ENCODE data around the gene PSG7.
"Not testable (repeated sequence)": the region's sequence is repeated elsewhere in the genome, so short reads cannot be mapped to it uniquely, and the experiment has no call there.

The PSG7 gene

DNA sequence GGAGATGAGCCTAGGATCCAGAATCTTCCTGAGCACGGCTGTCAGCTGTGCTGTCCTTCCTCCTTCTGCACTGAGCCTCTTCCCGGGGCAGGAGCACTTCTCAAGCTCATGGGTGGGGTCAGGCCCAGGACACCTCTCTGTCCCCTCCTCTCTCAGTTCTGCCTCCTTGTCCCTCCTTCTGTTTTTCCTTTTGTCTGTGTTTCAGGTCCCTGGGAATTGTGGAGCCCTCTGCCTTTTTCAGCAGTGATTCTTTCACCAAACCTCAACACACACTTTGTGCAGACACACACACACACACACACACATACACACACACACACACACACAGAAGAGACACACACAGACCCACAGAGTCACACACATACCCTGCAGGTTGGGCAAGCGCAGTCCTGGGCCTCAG is at the start of gene PSG7:
Gene PSG7, minus strand, starts transcription at position 101 of the 400 bp plus-strand sequence. CDS start 131 bp downstream, outside the sequence.
- not testable (repeated sequence) for DNase-seq (ENCODE audit: low read depth in 2 of 2)

DNA sequence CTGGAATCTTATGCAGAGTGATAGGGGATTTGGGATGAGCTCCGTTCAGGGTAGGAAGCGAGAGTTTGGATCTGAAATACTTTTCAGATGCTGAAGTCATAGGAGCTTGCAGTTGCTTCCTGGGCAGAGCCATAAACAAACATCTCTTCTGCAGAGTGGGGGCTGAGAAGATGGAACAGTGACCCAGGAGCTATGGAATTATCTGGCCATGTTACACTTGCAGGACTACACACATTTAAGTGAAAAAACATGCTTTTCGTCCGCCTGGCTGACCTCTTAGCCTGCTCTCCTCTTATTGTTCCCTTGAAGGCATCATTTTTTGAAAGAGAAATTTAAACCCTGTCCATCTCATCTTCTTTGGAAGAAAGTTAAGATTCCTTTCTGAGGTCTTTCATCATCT is 48.6 kb upstream of the PSG7 start:
- DNase-seq (ENCODE audit: low read depth in 2 of 2), result no peak

DNA sequence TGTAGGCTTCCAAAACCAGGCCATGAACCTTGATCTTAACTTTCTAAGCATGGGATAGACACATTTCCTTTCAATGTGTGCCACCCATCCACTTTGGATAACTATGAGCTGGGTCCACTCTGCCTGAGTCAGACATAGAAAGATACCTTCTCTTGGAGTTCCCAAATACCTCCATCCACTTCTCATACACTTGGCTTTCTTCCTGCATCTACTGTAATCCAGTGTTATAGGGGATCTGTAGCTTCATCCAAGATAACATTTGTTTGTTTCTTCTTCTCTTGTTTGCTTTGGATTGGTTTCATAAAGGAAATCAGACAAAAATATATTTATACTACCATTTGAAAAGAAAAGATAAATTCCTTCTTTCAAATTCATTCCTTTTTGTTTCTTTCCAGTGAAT is 45.1 kb upstream of the PSG7 start:
- not testable (repeated sequence) for DNase-seq (ENCODE audit: low read depth in 2 of 2)

DNA sequence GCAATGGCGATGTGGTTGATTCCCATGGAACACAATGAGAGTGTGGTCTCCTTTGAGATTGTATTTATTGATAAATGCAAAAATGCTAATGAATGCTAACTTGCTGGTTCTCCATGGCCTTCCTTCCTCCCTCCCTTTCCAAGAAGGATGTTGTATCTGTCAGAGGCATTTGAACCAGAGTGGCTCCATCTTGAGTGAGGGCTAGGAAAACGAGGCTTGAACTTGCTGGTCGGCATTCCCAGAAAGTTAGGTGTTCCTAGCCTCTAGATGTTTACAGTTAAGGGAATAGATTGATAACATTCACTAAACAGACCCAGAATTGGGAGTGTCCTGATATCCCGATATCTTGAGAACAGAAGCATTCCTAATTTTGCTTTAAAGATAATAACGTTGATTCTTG is 34.4 kb upstream of the PSG7 start:
- DNase-seq (ENCODE audit: low read depth in 2 of 2), result not testable (repeated sequence)

- no peak for DNase-seq (ENCODE audit: low read depth in 2 of 2)
These were observed 28.2 kb upstream of the PSG7 start for GRCh38 chr19:42965176-42965575.

GRCh38 chr19:42961119-42961518 is 24.1 kb upstream of the PSG7 start:
- DNase-seq (ENCODE audit: low read depth in 2 of 2), result no peak

DNA sequence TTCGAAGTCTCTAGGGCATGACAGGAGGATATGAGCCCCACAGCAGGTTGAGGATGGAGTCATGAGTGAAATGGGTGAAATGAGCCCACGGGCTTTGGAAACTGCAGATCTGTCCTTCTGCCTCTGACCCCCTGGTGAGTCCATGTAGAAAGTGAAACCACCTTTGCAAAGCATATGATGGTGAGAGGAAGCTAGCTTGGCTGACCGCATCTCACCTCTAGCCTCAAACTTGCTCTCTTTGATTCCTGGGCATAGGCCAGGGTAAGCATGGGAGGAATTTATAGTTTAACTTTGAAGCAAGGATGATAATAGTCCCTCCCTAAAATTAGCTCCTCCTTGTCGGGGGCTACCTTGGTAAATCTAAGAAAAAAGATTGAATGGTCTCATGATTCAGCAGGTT is 15.1 kb upstream of the PSG7 start:
- not testable (repeated sequence) for DNase-seq (ENCODE audit: low read depth in 2 of 2)

- not testable (repeated sequence) for DNase-seq (ENCODE audit: low read depth in 2 of 2)
These were observed 14.5 kb upstream of the PSG7 start for GRCh38 chr19:42951476-42951875.

GRCh38 chr19:42942187-42942789 is 5.3 kb upstream of the PSG7 start:
- DNase-seq (ENCODE audit: low read depth in 2 of 2), result no peak

- not testable (repeated sequence) for DNase-seq (ENCODE audit: low read depth in 2 of 2)
These were observed 2.3 kb downstream of the PSG7 start for GRCh38 chr19:42934726-42935125.

GRCh38 chr19:42934183-42934582 is 2.8 kb downstream of the PSG7 start:
- not testable (repeated sequence) for DNase-seq (ENCODE audit: low read depth in 2 of 2)

DNA sequence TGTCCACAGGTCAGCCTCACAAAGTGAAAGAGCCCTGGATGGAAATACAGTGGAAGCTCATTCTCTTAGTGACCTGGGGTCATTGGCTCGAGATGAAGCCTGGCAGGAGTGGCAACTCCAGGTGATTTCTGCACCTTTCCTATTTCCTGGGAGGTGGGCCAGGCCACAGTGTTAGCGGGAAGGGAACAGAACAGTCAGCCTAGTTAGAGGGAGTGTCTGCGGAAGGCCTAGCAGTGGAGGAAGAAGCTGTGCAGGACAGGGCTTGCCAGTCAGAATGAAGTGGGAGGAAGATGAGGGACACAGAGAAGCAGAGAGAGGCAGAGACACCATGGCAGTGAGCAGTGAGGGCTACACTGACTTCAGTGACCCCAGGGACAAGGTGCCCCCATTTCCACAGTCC is 3.6 kb downstream of the PSG7 start:
- DNase-seq (ENCODE audit: low read depth in 2 of 2), result not testable (repeated sequence)

GRCh38 chr19:42932485-42933101 is 4.4 kb downstream of the PSG7 start:
- not testable (repeated sequence) for DNase-seq (ENCODE audit: low read depth in 2 of 2)

- not testable (repeated sequence) for DNase-seq (ENCODE audit: low read depth in 2 of 2)
These were observed 6.8 kb downstream of the PSG7 start for GRCh38 chr19:42930214-42930613.

DNA sequence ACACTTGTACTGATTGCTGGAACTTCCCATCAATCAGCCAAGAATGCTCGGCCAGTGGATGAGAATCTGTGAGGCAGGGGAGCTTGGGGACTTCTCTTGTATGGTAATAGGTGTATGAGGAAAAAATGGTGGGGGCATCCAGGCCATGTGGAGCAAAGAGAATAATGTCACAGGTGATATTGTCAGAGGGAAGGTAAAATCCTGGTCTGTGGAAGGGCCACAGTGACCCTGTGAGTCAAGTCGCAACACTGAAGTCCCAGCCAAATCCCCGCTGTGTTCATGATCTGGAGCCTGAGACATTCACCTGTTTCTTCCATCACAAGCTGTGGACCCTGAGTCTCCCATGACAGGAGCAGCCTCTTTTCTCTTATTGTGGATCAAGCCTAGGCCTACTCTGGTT is 8.1 kb downstream of the PSG7 start:
- DNase-seq (ENCODE audit: low read depth in 2 of 2), result no peak

DNA sequence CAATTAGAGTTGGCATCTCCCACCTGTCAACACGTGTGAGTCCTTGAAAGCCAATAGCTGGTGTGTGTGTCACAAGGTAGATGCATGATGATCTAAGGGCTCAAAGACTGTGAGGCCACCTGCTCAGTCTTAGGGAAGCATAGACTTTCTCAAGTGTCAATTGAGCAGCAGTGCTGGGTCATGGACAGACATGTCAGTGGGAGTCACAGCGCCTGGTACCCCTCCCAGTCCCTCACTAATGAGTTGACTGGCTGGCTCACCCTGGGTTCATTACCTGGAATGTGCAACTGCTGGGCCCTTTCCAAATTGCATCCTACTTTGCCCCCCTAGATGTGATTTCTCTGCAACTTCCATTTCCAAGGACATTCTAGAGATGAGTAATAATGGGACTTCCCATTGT is 10.2 kb downstream of the PSG7 start:
- DNase-seq (ENCODE audit: low read depth in 2 of 2), result no peak

GRCh38 chr19:42923106-42923505 is 13.9 kb downstream of the PSG7 start:
- not testable (repeated sequence) for DNase-seq (ENCODE audit: low read depth in 2 of 2)

DNA sequence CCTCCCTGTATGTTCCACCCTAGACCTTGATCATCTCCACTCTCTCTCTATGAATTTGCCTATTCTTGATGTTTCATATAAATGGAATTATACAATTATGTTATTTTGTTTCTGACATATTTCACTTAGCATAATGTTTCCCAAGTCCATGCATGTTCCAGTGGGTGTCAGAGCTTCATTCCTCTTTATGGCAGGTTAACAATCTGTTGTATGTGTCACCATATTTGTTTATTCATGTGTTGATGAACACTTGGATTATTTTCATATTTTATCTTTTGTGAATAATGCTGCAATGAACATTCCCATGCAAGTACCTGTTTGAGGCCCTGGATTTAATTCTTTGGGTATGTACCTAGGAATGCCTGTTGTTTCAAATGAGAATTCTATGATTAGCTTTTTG is 16.0 kb downstream of the PSG7 start:
- not testable (repeated sequence) for DNase-seq (ENCODE audit: low read depth in 2 of 2)

DNA sequence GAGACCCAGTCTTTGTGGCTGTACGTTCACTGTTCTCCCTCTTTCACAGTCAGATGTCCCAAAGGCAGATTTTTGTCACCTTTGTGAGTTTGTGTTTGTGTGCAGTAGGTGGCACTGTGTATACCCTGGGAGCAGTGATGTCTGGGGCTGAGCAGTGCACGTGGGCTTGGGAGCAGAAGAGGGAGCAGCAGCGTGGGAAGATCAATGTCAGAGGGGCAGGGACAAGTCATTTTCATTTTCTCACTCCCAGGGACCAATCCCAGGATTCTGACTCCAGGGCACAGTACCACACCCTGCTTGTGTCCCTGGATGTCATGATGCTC is 17.3 kb downstream of the PSG7 start:
- no peak for DNase-seq (ENCODE audit: low read depth in 2 of 2)

GRCh38 chr19:42919070-42919756 is 17.8 kb downstream of the PSG7 start:
- DNase-seq (ENCODE audit: low read depth in 2 of 2), result not testable (repeated sequence)

DNA sequence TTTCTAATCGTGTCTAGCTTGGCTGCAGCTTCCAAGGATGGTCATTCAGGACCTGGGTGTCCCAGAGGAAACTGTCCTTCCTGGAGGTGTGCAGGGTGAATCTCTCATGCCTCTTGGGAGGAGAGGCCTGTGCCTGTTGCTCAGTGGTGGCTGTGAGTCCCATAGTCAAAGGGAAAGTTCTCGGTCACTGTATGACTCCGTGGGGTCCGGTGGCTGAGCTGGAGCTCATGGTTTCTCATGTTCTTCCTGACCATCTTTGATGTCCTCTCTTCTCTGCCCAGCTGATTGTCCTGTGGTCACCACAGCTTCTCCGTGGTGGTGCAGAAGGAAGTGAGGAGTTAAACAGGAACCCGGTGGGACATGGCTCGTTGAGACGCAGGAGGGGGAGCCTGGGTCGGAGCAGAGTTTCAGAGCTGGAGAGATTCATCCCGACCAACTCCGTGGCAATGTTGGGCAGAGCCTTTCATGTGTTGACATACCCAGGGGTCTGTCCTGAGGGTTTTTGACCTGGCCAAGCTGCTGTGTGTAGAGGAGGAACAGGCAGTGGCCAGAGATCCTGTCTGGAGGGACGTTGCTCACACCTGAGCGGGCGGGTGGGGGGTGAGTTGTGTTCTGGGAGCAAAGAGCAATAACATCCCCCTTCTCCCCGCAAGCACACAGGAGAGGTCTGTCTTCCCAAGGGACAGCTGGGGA is 18.5 kb downstream of the PSG7 start:
- DNase-seq (ENCODE audit: low read depth in 2 of 2), result not testable (repeated sequence)

GRCh38 chr19:42917634-42918033 is 19.4 kb downstream of the PSG7 start, which contains the start of gene PSG6:
PSG6 (minus strand) TSS chr19:42917894; CDS start chr19:42917792, 102 bp downstream.
- not testable (repeated sequence) for DNase-seq (ENCODE audit: low read depth in 2 of 2)

All from activated CD8-positive, alpha-beta memory T cell treated with anti-CD3 and anti-CD28 coated beads for 4 hours (primary cell).